ENCODE measurements around the gene ALK.

Gene ALK

DNA sequence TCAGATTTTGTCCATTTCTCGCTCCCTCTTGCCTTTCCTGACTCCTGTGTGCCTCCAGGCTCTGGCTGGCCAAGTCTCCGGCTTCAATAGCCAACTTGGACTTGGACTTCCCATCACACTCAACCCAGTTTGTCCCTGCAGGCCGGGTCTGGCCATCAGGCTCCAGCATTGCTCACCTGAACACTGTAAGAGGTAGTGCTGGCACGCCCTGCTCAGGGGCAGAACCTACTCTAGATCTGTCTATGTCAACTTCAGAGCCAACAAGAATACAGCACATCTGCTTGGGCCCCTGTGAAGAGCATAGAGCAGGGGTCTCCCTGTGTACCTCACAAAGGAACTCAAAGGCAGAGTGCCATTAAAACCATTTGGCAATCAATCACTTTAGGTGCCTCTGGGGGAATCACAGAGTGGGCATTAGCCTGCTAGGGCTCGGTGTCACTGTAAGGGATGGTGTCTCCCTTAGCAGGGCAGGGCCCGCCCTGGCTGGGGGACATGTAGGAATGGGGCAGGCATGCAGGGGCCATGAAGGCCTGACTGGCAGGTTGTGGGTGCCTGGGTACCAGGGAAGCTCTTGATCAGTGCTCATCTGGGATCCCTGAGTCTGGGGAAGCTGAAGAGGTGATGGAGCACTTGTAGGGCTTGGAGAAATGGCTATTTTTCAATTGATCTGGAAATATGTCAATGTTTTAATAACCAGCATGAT is 480.3 kb downstream of the ALK start:
- no peak overlapping the region for H3K4me2 ChIP-seq (ENCODE audit: low read length)
- no peak overlapping the region for H3K27ac ChIP-seq (ENCODE audit: low read length)
- no peaks in the 10 kb centered on the region for H3K79me2 ChIP-seq (ENCODE audit: low read length)
- no peaks in the 10 kb centered on the region for H4K20me1 ChIP-seq (ENCODE audit: insufficient read depth, low read length)
- H3K9me3 ChIP-seq (ENCODE audit: insufficient read depth, low read length) = no peaks in the 10 kb centered on the region
- H3K27me3 ChIP-seq (ENCODE audit: low read depth, low read length) = peaks cover 14% of the 10 kb centered on the region; the same call in 1 of the 2 replicates
- no peaks in the 10 kb centered on the region for H3K4me1 ChIP-seq (ENCODE audit: low read length)
- no peak overlapping the region for H2AFZ ChIP-seq (ENCODE audit: low read depth, low read length)
- H3K36me3 ChIP-seq (replicated peaks; ENCODE audit: low read depth, low read length) = no peaks in the 10 kb centered on the region
- TF ChIP-seq, protein P1, sequence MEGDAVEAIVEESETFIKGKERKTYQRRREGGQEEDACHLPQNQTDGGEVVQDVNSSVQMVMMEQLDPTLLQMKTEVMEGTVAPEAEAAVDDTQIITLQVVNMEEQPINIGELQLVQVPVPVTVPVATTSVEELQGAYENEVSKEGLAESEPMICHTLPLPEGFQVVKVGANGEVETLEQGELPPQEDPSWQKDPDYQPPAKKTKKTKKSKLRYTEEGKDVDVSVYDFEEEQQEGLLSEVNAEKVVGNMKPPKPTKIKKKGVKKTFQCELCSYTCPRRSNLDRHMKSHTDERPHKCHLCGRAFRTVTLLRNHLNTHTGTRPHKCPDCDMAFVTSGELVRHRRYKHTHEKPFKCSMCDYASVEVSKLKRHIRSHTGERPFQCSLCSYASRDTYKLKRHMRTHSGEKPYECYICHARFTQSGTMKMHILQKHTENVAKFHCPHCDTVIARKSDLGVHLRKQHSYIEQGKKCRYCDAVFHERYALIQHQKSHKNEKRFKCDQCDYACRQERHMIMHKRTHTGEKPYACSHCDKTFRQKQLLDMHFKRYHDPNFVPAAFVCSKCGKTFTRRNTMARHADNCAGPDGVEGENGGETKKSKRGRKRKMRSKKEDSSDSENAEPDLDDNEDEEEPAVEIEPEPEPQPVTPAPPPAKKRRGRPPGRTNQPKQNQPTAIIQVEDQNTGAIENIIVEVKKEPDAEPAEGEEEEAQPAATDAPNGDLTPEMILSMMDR (IDR thresholded peaks at IDR 0.05; ENCODE audit: low read depth, low read length) = no peak
- TF ChIP-seq EZH2phosphoT487 (IDR thresholded peaks at IDR 0.05; ENCODE audit: low read depth) = no peak
- H3K9ac ChIP-seq (ENCODE audit: low read length) = no peak overlapping the region
- no peak overlapping the region for H3K4me3 ChIP-seq (ENCODE audit: low read length)

DNA sequence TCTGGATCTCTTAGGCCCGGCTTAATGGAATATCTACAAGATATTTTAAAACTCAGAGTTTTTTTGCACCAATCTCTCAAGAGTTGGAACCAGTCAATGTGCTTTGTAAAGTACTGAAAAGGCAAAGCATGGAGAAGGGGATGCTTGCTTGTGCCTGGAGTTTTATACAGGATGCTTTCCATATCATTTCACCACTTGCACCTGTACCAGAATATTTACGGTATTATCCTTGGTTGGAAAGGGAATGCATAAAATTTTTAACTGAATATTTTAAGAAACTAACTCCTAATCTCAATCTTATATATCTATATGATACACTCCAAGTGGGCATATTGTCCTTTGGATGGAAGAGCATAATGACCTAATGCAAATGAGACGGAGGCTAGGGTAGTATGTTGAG is 487.5 kb downstream of the ALK start:
- H4K20me1 ChIP-seq (ENCODE audit: insufficient read depth, low read length) = no peaks in the 10 kb centered on the region
- no peaks in the 10 kb centered on the region for H3K9me3 ChIP-seq (ENCODE audit: insufficient read depth, low read length)
- peaks cover 25% of the 10 kb centered on the region for H3K27me3 ChIP-seq (ENCODE audit: low read depth, low read length)
- no peak overlapping the region for H3K27ac ChIP-seq (ENCODE audit: low read length)
- H3K4me3 ChIP-seq (ENCODE audit: low read length) = no peak overlapping the region
- H3K9ac ChIP-seq (ENCODE audit: low read length) = no peak overlapping the region
- no peaks in the 10 kb centered on the region for H3K36me3 ChIP-seq (replicated peaks; ENCODE audit: low read depth, low read length)
- H2AFZ ChIP-seq (ENCODE audit: low read depth, low read length) = no peak overlapping the region
- H3K79me2 ChIP-seq (ENCODE audit: low read length) = no peaks in the 10 kb centered on the region
- no peaks in the 10 kb centered on the region for H3K4me1 ChIP-seq (ENCODE audit: low read length)
- TF ChIP-seq, protein P1 (IDR thresholded peaks at IDR 0.05; ENCODE audit: low read depth, low read length) = no peak
- no peak for TF ChIP-seq EZH2phosphoT487 (IDR thresholded peaks at IDR 0.05; ENCODE audit: low read depth)
- no peak overlapping the region for H3K4me2 ChIP-seq (ENCODE audit: low read length)

DNA sequence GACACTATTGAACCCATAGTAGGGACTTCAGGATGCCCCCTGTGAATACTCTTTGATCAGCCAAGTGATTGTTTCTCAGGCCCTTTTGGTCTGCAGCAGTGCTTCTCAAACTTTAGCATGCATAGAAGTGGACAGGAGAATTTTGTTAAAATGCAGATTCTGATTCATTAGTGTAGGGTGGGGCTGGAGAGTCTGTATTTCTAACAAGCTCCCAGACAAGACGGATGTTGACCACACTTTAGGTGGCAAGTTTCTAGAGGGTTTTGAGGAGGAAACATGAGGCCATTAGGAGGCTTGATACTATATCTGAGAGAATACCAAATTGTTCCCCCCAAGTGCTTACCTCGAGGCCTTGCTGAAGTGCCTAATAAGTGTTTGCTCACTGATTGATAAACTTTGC is 488.3 kb downstream of the ALK start:
- Histone ChIP-seq H3K27ac (ENCODE audit: low read length) (no peak overlapping the region), H3K4me3 (ENCODE audit: low read length) (no peak overlapping the region), H3K4me2 (ENCODE audit: low read length) (no peak overlapping the region), H3K9ac (ENCODE audit: low read length) (no peak overlapping the region), H3K4me1 (ENCODE audit: low read length) (no peaks in the 10 kb centered on the region), H3K36me3 (replicated peaks; ENCODE audit: low read depth, low read length) (no peaks in the 10 kb centered on the region), H3K27me3 (ENCODE audit: low read depth, low read length) (peaks cover 25% of the 10 kb centered on the region), H3K79me2 (ENCODE audit: low read length) (no peaks in the 10 kb centered on the region), H3K9me3 (ENCODE audit: insufficient read depth, low read length) (no peaks in the 10 kb centered on the region), H2AFZ (ENCODE audit: low read depth, low read length) (no peak overlapping the region), H4K20me1 (ENCODE audit: insufficient read depth, low read length) (no peaks in the 10 kb centered on the region)
- no peak for TF ChIP-seq EZH2phosphoT487 (IDR thresholded peaks at IDR 0.05; ENCODE audit: low read depth)
- TF ChIP-seq, protein P1 (IDR thresholded peaks at IDR 0.05; ENCODE audit: low read depth, low read length) = no peak

DNA sequence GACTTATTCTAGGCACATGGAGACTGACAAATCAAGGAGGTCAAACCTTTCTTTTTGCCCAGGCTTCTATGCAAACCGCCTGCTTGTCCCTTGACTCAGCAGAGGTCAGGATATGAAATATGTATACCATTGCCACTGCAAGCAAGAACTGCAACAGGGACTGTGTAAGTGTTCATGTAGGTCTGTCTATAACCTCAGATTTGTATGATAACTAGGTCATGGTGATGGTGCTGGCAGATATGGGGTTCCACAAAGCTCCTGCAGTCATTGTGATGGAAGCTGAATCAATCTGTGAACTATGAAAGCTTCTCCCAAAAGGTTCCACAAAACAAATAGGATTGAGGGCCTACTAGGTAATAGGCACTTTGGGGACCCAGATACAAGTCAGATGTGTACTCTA is 489.9 kb downstream of the ALK start:
- Histone ChIP-seq H3K4me3 (ENCODE audit: low read length) (no peak overlapping the region), H3K9ac (ENCODE audit: low read length) (no peak overlapping the region), H3K79me2 (ENCODE audit: low read length) (no peaks in the 10 kb centered on the region), H3K27me3 (ENCODE audit: low read depth, low read length) (peaks cover 19% of the 10 kb centered on the region), H3K36me3 (replicated peaks; ENCODE audit: low read depth, low read length) (no peaks in the 10 kb centered on the region), H4K20me1 (ENCODE audit: insufficient read depth, low read length) (no peaks in the 10 kb centered on the region), H3K4me2 (ENCODE audit: low read length) (no peak overlapping the region), H2AFZ (ENCODE audit: low read depth, low read length) (no peak overlapping the region), H3K9me3 (ENCODE audit: insufficient read depth, low read length) (no peaks in the 10 kb centered on the region), H3K4me1 (ENCODE audit: low read length) (no peaks in the 10 kb centered on the region), H3K27ac (ENCODE audit: low read length) (no peak overlapping the region)
- TF ChIP-seq, protein P1 (IDR thresholded peaks at IDR 0.05; ENCODE audit: low read depth, low read length) = no peak
- no peak for TF ChIP-seq EZH2phosphoT487 (IDR thresholded peaks at IDR 0.05; ENCODE audit: low read depth)
